Heart left ventricle (tissue), 16 donors: Measurements from ENCODE around the gene MICAL3. TPM values are rescaled to one million over a fixed set of nuclear protein-coding genes. Genes with fewer than 3 reads are reported as not detected.

Experiments
- ATAC-seq, 4 donors: fragments of 200-7000 bp; cut with Tn5 transposase; one replicate each; pipeline ENCODE4 v1.9.1; 2020 to 2022; ENCODE audit warnings: moderate library complexity in 4 of 4, mild to moderate bottlenecking in 3 of 4, moderate number of reproducible peaks in 1 of 4
- DNase-seq, 5 donors: peaks; one replicate each; pipeline ENCODE4 v3.0.0-alpha.2; 2020
- H3K27ac ChIP-seq, 12 donors: fragments of 200-600 bp; sonication (generic) in 4 of 12; one replicate each; pipeline versions ENCODE4 v1.5.0 to v1.8.0; 2016 to 2022; ENCODE audit warnings: mild to moderate bottlenecking in 2 of 12
- H3K27me3 ChIP-seq, 9 donors: fragments of 200-600 bp; sonication (generic) in 2 of 9; one replicate each; pipeline versions ENCODE4 v1.5.1 to v1.8.0; 2016 to 2022; ENCODE audit warnings: mild to moderate bottlenecking in 3 of 9
- H3K36me3 ChIP-seq, 9 donors: fragments of 200-600 bp; sonication (generic) in 2 of 9; one replicate each; pipeline versions ENCODE4 v1.5.0 to v1.8.0; 2018 to 2022; ENCODE audit warnings: mild to moderate bottlenecking in 2 of 9
- H3K4me1 ChIP-seq, 12 donors: fragments of 200-600 bp; sonication (generic) in 4 of 12; one replicate each; pipeline versions ENCODE4 v1.5.0 to v1.8.0; 2016 to 2022; ENCODE audit warnings: mild to moderate bottlenecking in 3 of 12
- H3K4me3 ChIP-seq, 12 donors: fragments of 200-600 bp; sonication (generic) in 4 of 12; one replicate each; pipeline versions ENCODE4 v1.5.0 to v1.8.0; 2017 to 2022; ENCODE audit warnings: mild to moderate bottlenecking in 9 of 12, moderate library complexity in 4 of 12
- H3K9me3 ChIP-seq, 12 donors: fragments of 200-600 bp; sonication (generic) in 4 of 12; one replicate each; pipeline versions ENCODE4 v1.5.0 to v1.8.0; 2016 to 2022; ENCODE audit warnings: mild to moderate bottlenecking in 1 of 12
- CTCF ChIP-seq, 12 donors: fragments of 200-600 bp; sonication (generic) in 4 of 12; IDR thresholded peaks; one replicate each; pipeline versions ENCODE4 v1.5.0 to v1.8.0; 2018 to 2022; ENCODE audit warnings: antibody characterized with exemption in 12 of 12, mild to moderate bottlenecking in 5 of 12
- POLR2A ChIP-seq, 2 donors: fragments of 450-650 bp; IDR thresholded peaks; one replicate each; pipeline ENCODE4 v1.6.1; 2017; ENCODE audit warnings: antibody characterized with exemption in 2 of 2, mild to moderate bottlenecking in 2 of 2, moderate library complexity in 2 of 2
- WGBS, 4 donors: extraction: QIAGEN DNeasy Blood & Tissue Kit in 2 of 4; methylation state at CpG; one replicate each; pipeline versions ENCODE4 v1.1.5 to v1.1.7; 2013 to 2018; 5-methylcytosine and 5-hydroxymethylcytosine counted together
- intact Hi-C, 10 donors: fragments of 100-400 bp; cut with DNase I; formaldehyde crosslinking; loops; one replicate each; pipeline versions ENCODE4 v1.11.1 to v1.14.2; 2022
- polyA plus RNA-seq, 2 donors: library from polyadenylated mRNA; stranded (reverse); fragments of 200-250 nt; gene quantifications; one replicate each; pipeline ENCODE4 v1.2.3, GENCODE V29; 2013
- total RNA-seq, 9 donors: library from RNA; depleted of rRNA in 2 of 9; stranded (reverse); fragments of >200 nt in 2 of 9; fragmentation: NEBNext Ultra II Directional in 3 of 9; extraction: Animal tissue kit (Norgen Biotek cat#: 25700) in 3 of 9; gene quantifications; one replicate each; pipeline versions ENCODE4 v1.1.0 to v1.2.4, GENCODE V29; 2016 to 2023
- donor health status: ischemic (EF 13 %, LVEDD 7.1; RV severe dilation, severe dysfunction).
- donor health status: healthy with polysubstance abuse.
- donor health status: DM: no; HTN: yes; CAD: no.
- donor health status: DM: no; HTN: no; CAD: no.
- donor health status: ischemic (EF 25% LVEDD 6.9; RV normal size, moderate dysfunction).
- donor health status: ischemic (EF 25% LVEDD 5.7; RV mildly dilated, moderate dysfunction).
- donor health status: healthy.
- donor health status: DM: yes; HTN: yes; CAD: no.
- donor health status: ischemic (EF 35%, LVEDD 5.7; RV mildly dilated, moderate dysfunction).
- donor health status: nonischemic (EF 11% LVEDD 7.7; RV severe dilation, severe dysfunction).
- donor health status: DM: yes; HTN: yes; CAD: no.
- donor health status: PGD.
- donor health status: ischemic (EF 29% LVEDD 5.4; RV normal size, mild dysfunction).
- donor health status: nonischemic (EF 23%, LVEDD 6.1; RV moderate dilation, normal function).

The MICAL3 gene
- total and polyA plus RNA-seq, 11 donors: 41.3 to 125 (median 83.3) TPM

DNA sequence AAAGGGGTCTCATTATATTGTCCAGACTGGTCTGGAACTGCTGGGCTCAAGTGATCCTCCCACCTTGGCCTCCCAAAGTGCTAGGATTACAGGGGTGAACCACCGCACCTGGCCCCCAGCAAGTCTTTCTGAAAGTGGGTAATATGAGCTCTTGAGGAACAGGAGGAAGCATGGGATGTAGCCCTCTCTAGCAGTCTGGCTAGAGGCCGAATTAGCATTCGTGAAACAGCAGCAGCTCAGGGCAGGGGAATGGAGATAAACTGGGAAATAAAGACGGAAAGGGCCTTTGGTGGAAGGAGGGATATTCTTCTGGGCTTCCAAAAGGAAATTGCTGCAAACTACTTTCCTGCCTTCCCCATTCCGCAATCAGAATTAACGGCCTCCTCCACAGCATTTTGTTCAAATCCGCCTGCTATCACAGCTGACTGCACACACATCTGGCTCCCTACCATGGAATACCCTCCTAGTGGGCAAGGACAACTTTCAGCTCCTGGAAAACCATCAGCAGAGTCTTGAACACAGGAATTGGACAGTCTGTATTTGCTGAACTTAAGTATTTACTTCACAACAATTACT, 44.3 kb downstream of the MICAL3 start:
- intact Hi-C loops: no loop called here
- Histone ChIP-seq H3K36me3 (no peaks in the 10 kb centered on the region), H3K27ac (peak overlapping the region in 8 of 12 donors; percentile 7 to 63 (median 32)), H3K27me3 (no peaks in the 10 kb centered on the region), H3K9me3 (no peaks in the 10 kb centered on the region), H3K4me3 (peak overlapping the region in 4 of 12 donors; percentile 1 to 29 (median 8)), H3K4me1 (peaks cover 0 to 52% (median 29%) of the 10 kb centered on the region in 12 donors)
- WGBS, 4 donors: 24 to 51% (median 33%) methylated on average over 7 of the region's 7 CpGs
- DNase-seq (no peak), ATAC-seq (peak in 1 of 4 donors; percentile 5)
- no peak for TF ChIP-seq POLR2A (IDR thresholded peaks at IDR 0.05)
- no peak for TF ChIP-seq CTCF (IDR thresholded peaks at IDR 0.05)

DNA sequence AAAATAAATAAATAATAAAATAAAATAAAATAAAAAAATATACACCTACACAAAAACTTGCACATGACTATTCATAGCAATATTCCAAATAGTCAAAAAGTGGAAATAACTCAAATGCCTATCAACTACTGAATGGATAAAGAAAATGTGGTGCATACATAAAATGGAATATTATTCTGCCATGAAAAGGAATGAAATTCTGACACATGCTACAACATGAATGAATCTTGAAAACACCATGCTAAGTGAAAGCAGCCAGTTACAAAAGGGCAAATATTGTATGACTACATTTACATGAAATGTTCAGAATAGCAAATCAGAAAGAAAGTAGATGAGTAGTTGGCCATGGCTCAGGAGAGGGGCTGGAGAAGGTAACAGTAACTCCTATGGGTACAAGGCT, 46.3 kb downstream of the MICAL3 start:
- Histone ChIP-seq H3K9me3 (no peaks in the 10 kb centered on the region), H3K27ac (no peak overlapping the region), H3K4me1 (peaks cover 0 to 61% (median 37%) of the 10 kb centered on the region in 12 donors), H3K36me3 (peaks cover 0 to 6% (median 0%) of the 10 kb centered on the region in 9 donors), H3K27me3 (no peaks in the 10 kb centered on the region), H3K4me3 (no peak overlapping the region)
- DNase-seq (no peak), ATAC-seq (no peak)
- no peak for TF ChIP-seq POLR2A (IDR thresholded peaks at IDR 0.05)
- no peak for TF ChIP-seq CTCF (IDR thresholded peaks at IDR 0.05)
- intact Hi-C loops: no loop called here

GRCh38 chr22:17977371-17977770, 47.0 kb downstream of the MICAL3 start:
- TF ChIP-seq CTCF (IDR thresholded peaks at IDR 0.05): no peak
- TF ChIP-seq POLR2A (IDR thresholded peaks at IDR 0.05): no peak
- Histone ChIP-seq H3K9me3 (no peaks in the 10 kb centered on the region), H3K4me3 (no peak overlapping the region), H3K27ac (no peak overlapping the region), H3K4me1 (peaks cover 0 to 67% (median 43%) of the 10 kb centered on the region in 12 donors), H3K36me3 (peaks cover 0 to 6% (median 0%) of the 10 kb centered on the region in 9 donors), H3K27me3 (no peaks in the 10 kb centered on the region)
- ATAC-seq (no peak), DNase-seq (no peak)
- intact Hi-C loops: no loop called here
- WGBS, 4 donors: 97 to 98% (median 98%) methylated on average over 2 of the region's 2 CpGs

GRCh38 chr22:17976121-17976520, 48.2 kb downstream of the MICAL3 start:
- H3K9me3 ChIP-seq: no peaks in the 10 kb centered on the region
- H3K4me1 ChIP-seq: peaks cover 0 to 68% (median 45%) of the 10 kb centered on the region in 12 donors
- intact Hi-C loops: no loop called here
- TF ChIP-seq POLR2A (IDR thresholded peaks at IDR 0.05): no peak
- TF ChIP-seq CTCF (IDR thresholded peaks at IDR 0.05): no peak
- no peaks in the 10 kb centered on the region for H3K27me3 ChIP-seq
- no peak for ATAC-seq
- peaks cover 0 to 6% (median 0%) of the 10 kb centered on the region in 9 donors for H3K36me3 ChIP-seq
- H3K4me3 ChIP-seq: no peak overlapping the region
- H3K27ac ChIP-seq: no peak overlapping the region
- DNase-seq: no peak
- 18 to 25% (median 21%) methylated on average over 3 of the region's 3 CpGs for WGBS, 4 donors
